Measurements from ENCODE around the gene PHOX2A.

PHOX2A gene

DNA sequence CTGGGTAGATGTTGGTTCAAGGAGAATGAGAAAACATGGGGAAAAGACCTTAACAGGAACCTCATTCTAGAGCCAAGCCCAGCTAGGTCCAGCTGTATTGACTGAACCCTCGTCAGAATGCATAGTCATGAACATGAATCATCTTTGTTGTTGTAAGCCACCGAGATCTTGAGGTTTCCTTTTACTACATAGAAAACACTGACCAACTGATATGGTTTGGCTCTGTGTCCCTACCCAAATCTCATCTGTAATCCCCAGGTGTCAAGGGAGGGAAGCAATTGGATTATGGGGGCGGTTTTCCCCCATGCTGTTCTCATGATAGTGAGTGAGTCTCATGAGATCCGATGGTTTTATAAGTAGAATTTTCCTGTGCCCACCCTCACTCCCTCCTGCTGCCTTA is 19.4 kb upstream of the PHOX2A start:
- H3K4me3 ChIP-seq (ENCODE audit: low read depth, low read length): no peak overlapping the region
- TF ChIP-seq, protein P1, sequence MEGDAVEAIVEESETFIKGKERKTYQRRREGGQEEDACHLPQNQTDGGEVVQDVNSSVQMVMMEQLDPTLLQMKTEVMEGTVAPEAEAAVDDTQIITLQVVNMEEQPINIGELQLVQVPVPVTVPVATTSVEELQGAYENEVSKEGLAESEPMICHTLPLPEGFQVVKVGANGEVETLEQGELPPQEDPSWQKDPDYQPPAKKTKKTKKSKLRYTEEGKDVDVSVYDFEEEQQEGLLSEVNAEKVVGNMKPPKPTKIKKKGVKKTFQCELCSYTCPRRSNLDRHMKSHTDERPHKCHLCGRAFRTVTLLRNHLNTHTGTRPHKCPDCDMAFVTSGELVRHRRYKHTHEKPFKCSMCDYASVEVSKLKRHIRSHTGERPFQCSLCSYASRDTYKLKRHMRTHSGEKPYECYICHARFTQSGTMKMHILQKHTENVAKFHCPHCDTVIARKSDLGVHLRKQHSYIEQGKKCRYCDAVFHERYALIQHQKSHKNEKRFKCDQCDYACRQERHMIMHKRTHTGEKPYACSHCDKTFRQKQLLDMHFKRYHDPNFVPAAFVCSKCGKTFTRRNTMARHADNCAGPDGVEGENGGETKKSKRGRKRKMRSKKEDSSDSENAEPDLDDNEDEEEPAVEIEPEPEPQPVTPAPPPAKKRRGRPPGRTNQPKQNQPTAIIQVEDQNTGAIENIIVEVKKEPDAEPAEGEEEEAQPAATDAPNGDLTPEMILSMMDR (IDR thresholded peaks at IDR 0.05; ENCODE audit: borderline replicate concordance, insufficient read depth, low read depth, low read length): no peak

DNA sequence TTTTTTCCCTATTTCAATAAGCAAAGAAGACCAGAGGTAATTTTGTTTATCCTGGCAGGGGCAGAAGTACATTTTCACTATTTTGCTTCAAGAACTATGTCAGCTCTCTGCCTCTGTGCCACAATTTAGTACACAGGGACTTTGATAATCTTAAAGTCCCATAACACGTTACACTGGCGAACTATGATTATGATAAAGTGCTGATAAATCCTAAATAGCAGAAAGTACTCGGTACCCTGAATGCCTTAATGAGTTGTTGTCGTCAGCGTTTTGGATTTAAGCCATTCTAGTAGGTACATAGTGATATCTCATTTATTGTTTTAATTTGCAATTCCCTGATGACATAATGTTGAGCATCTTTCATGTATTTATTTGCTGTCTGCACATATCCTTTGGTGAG is 16.6 kb upstream of the PHOX2A start:
- TF ChIP-seq, protein P1 (IDR thresholded peaks at IDR 0.05; ENCODE audit: borderline replicate concordance, insufficient read depth, low read depth, low read length): no peak
- no peak overlapping the region for H3K4me3 ChIP-seq (ENCODE audit: low read depth, low read length)

DNA sequence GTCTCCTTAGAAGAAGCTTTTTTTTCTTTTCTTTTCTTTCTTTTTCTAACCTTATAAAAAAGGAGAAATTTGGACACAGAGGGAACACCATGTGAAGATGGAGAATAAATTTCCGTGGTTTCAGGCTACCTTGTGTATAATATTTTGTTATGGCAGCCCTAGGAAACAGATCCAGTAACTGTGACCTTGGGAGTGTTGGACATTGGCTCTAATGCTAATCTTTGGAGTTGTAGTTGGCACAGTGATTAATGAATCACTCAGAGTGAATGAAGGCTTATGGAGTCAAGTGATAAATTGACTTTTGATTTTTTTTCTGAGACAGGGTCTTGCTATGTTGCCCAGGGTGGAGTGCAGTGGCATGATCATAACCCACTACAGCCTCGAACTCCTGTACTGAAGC is 15.5 kb upstream of the PHOX2A start:
- no peak overlapping the region for H3K4me3 ChIP-seq (ENCODE audit: low read depth, low read length)
- TF ChIP-seq, protein P1 (IDR thresholded peaks at IDR 0.05; ENCODE audit: borderline replicate concordance, insufficient read depth, low read depth, low read length): no peak

DNA sequence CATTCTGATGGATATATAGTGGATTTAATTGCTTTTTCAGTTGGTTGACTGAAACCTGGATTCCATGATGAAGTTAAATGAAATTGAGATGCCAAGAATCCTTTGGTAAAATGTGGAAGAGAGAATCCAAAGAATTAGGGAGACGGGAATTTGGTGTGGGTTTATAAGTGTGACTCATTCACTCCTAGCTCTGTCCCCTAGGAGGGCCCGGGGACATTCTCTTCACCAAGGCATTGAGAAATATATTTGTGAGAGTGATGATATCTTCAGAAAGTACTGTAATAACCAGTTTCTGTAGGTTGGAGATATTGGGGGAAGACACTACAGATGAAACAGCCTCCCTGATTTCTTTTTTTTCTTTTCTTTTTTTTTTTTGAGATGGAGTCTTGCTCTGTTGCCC is 13.6 kb upstream of the PHOX2A start:
- TF ChIP-seq, protein P1 (IDR thresholded peaks at IDR 0.05; ENCODE audit: borderline replicate concordance, insufficient read depth, low read depth, low read length): no peak

DNA sequence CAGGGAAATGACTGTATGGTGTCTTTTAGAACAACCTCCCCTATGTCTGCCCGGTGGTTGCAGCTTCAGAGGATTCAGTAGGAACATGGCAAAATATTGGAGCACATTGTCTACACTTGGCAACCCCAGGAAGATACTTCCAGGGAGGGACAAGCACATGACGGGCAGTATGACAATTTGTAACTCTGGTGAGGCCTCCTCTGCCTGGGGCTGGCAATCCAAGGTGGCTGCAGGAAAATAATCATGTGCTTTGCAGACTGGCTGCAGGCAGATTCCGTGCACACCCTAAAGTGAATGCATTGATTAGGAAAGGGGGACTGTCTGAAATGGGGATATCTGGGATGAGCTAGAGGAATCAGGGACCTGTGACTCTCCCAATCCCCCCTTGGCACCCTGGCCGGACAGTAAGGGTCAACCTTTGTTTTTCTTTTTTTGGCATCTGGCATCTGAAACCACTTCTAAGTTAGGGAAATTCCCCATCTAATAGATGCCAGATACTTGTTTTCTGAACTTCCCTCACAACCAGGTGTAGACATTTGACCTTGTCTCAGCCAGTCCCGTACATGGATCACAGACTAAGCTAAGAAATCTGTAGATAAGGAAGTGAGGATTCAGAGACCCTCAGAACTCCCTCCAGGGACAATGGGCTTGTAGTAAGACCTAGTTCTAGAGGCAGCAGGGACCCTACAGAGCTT is 10.5 kb upstream of the PHOX2A start:
- H3K4me3 ChIP-seq (ENCODE audit: low read depth, low read length): no peak overlapping the region
- TF ChIP-seq, protein P1 (IDR thresholded peaks at IDR 0.05; ENCODE audit: borderline replicate concordance, insufficient read depth, low read depth, low read length): no peak

More for the DNA sequence above, 13.6 kb upstream of the PHOX2A start:
- H3K4me3 ChIP-seq (ENCODE audit: low read depth, low read length): no peak overlapping the region

DNA sequence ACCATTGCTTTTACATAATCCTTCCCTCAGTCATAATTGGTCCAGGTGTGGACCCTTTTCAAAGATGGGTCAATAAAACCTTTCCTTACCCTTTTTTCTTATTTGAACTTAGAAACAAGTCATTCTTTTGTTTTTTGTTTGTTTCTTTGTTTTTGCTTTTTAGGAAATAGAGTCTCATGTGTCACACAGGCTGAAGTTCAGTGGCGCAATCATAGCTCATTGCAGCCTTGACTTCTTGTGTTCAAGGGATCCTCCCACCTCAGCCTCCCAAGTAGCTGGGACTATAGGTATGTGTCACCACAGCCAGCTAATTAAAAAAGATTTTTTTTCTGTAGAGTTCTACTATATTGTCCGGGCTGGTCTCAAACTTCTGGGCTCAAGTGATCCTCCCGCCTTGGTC is 9.4 kb upstream of the PHOX2A start:
- H3K4me3 ChIP-seq (ENCODE audit: low read depth, low read length): no peak overlapping the region
- TF ChIP-seq, protein P1 (IDR thresholded peaks at IDR 0.05; ENCODE audit: borderline replicate concordance, insufficient read depth, low read depth, low read length): no peak

DNA sequence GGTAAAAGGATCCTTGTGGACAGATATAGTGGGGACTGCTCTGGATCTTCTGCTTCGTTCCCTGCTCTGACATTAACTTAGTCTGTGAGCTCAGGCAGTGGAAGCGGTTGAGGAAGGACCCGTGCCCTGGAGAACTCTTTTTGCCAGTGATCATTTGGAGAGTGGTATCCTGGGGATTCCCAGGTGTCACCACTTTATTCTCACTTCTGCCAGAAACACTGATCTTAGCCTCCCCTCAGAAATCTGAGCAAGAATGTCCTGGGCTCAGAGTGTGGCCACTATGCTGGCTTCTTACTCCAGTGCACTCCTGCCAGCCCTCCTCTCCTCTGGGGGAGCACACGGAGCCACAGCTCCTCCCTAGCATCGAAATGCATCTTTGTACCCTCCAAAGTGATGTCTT is 7.6 kb upstream of the PHOX2A start:
- no peak overlapping the region for H3K4me3 ChIP-seq (ENCODE audit: low read depth, low read length)
- TF ChIP-seq, protein P1 (IDR thresholded peaks at IDR 0.05; ENCODE audit: borderline replicate concordance, insufficient read depth, low read depth, low read length): no peak

Measured in GM12875 (cell line).